ENCODE data around the gene BTBD2.
"Not testable (repeated sequence)": the region's sequence is repeated elsewhere in the genome, so short reads cannot be mapped to it uniquely, and the experiment has no call there.

BTBD2 gene

DNA sequence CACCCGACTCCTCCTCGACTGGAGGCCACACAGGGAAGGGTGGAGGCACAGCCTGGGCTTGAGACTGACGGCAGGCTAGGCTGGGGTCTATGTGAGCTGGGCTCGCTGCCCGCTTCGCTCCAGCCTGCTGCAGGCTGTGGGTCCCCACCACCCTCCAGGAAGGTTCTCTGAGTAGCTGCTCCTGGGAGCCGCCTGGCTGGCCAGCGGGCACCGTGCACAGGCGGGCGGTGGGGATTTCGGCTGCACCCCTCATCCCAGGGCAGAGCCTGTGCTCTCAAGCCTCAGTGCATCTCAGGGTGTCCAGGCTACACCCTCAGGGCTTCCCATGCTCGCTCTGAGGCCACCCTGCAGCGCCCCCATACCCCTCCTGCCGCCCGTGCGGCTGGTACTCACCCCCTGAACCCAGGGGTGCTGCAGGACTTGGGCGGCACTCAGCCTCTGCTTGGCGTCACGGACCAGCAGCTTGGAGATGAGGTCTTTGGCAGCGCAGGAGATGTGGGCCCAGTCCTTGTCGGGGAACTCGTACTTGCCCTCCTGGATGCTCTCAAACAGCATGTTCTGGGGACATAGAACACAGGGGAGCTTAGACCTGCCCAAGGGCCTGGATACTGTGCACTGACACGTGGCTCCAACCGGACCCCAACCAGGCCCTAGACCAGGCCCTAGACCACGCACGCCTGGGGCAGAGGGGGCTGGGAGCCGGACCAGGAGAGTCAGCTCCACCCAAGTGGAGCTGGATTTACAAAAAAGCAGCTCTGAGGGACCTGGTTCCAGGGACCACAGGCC lies 25.3 kb upstream of the BTBD2 start:
- Mint-ChIP-seq H3K36me3 (ENCODE audit: insufficient read depth) (peaks cover 49% of the 10 kb centered on the region), H3K27ac (ENCODE audit: low read depth) (peak overlapping the region; percentile 97), H3K4me1 (peaks cover 28% of the 10 kb centered on the region), H3K4me3 (peak overlapping the region; percentile 67), H3K27me3 (no peaks in the 10 kb centered on the region), H3K9me3 (no peaks in the 10 kb centered on the region)
- no peak for ATAC-seq (replicated peaks; ENCODE audit: extremely low read depth, poor library complexity, severe bottlenecking)
- no peak for DNase-seq (ENCODE audit: low spot score in 2 of 2)

DNA sequence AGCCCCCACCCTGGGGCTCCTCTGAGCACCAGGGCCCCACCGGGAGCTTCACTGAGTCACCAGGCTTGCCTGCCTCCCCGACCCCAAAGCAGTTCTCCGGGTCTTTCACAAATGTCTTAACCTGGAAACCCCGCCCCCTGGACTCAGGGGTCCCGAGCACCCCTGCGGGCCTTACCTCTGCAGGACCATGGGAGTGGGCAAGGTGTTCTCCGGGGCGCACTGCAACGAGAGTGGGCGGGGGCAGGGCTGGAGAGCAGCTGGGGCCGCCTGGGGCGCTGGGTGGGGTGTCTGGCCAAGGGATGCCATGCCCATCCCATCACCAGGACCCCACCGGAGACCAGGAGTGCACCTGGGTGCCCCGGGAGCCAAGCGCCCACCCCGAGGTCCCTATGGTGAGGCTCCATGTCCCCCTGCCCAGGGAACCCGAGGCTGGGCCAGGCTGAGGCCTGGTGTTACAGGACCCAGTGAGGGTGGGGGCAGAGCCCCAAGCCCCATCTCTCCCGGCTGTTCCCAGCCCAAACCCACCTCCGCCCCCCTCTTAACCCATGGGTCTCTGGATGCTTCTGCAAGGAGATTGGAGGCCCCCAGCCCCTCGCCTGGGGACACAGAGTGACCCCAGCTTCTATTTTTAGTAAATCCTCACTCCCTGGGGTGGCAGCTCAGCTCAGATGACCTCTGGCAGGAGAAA lies 24.6 kb upstream of the BTBD2 start:
- DNase-seq (ENCODE audit: low spot score in 2 of 2) (no peak), ATAC-seq (replicated peaks; ENCODE audit: extremely low read depth, poor library complexity, severe bottlenecking) (no peak)
- Mint-ChIP-seq H3K27me3 (no peaks in the 10 kb centered on the region), H3K9me3 (no peaks in the 10 kb centered on the region), H3K36me3 (ENCODE audit: insufficient read depth) (peaks cover 45% of the 10 kb centered on the region), H3K4me1 (peaks cover 31% of the 10 kb centered on the region), H3K4me3 (no peak overlapping the region), H3K27ac (ENCODE audit: low read depth) (no peak overlapping the region)

DNA sequence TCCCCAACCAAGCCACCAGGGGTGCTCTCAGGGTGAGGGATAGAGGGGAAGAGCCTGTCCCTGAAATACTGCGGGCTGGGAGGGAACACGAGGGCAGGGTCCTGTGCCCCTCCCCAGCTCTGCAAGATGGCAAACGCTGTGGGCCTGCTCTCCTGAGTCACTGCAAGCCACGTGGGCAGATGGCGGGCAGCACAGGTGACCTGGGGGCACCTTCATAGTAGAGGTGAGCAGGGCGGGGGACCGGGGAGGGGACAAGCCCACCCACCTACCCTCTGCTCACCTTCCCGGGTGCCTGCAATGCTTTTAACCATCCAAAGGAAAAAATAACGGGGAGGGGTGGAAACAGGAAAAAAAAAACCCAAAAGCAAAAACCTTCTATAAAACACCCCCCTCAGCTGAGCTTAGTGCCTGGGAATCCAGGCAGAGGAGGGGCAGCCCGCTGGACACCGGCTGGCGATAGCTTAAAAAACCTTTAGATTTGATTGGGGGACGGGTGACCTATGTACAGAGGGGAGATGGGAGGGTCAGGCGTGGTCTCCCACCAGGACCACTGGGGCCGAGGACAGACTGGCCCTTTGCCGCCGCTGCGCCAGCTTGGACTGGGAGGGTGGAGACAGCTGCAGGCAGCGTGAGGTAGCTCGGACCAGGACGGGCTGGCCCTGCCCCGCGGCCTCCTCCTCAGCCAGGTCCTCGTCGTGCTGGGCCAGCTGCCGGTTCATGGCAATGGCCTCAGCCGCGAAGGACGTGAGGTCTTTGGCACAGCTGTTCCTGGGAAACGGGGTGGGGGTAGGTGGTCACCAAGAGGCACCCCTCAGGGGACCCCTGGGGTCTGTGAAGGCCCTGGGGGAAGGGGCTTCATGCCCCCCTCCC lies 23.8 kb upstream of the BTBD2 start:
- no peaks in the 10 kb centered on the region for H3K9me3 Mint-ChIP-seq
- no peaks in the 10 kb centered on the region for H3K27me3 Mint-ChIP-seq
- DNase-seq (ENCODE audit: low spot score in 2 of 2) (no peak), ATAC-seq (replicated peaks; ENCODE audit: extremely low read depth, poor library complexity, severe bottlenecking) (no peak)
- peak overlapping the region; percentile 32 for H3K4me3 Mint-ChIP-seq
- peaks cover 42% of the 10 kb centered on the region for H3K36me3 Mint-ChIP-seq (ENCODE audit: insufficient read depth)
- peaks cover 31% of the 10 kb centered on the region for H3K4me1 Mint-ChIP-seq
- H3K27ac Mint-ChIP-seq (ENCODE audit: low read depth): peak overlapping the region; percentile 90

DNA sequence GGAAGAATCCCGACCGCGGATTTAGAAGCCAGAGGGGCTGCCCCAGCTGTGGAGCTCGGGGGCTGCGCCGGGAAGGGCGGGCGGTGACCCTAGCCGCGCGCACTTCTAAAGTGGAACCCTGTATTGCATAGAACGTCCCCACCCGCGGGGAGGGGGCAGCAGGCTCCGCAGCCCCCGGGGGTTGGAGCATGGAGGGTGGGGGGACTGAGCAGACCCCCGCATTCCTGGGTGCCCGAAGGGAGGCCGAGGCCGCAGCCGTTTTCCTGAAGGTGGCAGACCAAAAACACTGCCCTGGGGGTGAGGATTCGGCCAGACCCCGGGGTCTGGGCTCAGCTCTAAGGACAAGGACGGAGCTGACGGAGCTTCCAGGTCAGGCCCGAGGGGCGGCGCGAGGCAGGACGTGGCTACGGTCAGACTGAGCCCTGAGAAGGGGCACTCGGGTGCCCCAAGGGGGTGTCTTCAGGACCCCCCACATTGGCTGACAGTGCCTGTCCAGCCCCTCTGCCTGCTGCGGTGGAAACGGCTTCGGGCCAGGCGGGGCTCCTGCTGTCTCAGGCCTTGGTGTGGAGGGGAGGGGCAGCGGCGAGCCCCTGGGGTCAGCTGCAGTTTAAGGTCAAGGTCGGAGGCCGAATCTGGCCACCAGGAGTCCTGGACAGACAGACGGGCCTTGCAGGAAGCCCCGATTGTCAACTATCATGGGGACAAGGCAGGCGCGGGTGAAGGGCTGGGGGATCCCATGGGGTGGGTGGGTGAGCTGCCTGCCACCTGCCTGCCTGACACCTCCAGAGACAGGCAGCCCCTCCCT lies 23.0 kb upstream of the BTBD2 start:
- H3K27ac Mint-ChIP-seq (ENCODE audit: low read depth): peak overlapping the region; percentile 90
- no peaks in the 10 kb centered on the region for H3K27me3 Mint-ChIP-seq
- H3K4me3 Mint-ChIP-seq: peak overlapping the region; percentile 32
- no peaks in the 10 kb centered on the region for H3K9me3 Mint-ChIP-seq
- H3K36me3 Mint-ChIP-seq (ENCODE audit: insufficient read depth): peaks cover 34% of the 10 kb centered on the region
- ATAC-seq (replicated peaks; ENCODE audit: extremely low read depth, poor library complexity, severe bottlenecking) (no peak), DNase-seq (ENCODE audit: low spot score in 2 of 2) (no peak)
- H3K4me1 Mint-ChIP-seq: peaks cover 25% of the 10 kb centered on the region

DNA sequence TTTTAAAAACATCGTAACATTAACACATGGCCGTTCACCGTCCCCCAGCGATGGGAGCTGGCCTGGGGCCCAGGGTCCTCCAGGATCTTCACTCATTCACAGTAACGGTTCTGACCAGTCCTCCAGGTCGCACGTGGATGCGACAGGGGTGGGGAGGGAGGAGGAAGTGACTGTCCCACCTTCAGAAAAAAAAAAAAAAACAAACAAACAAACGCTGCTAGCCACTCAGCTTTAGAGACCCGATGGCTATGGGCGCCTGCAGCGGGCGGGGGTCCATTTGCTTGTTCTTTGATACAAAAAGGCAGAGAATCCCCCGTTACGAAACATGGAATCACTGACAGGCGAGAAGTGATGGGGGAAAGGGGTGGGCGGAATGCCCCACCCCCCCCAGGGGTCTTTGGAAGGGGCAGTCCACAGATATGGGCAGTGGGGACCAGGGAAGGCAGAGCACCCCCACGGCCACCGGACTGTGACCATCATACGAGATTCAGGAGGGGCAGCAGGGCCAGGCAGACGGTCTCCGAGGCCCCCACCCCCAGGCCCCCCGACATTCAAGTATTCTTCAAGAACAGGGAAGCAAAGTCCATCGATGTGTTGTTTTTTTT lies 22.2 kb upstream of the BTBD2 start:
- Mint-ChIP-seq H3K27me3 (no peaks in the 10 kb centered on the region), H3K36me3 (ENCODE audit: insufficient read depth) (peaks cover 28% of the 10 kb centered on the region), H3K4me3 (peak overlapping the region; percentile 18), H3K9me3 (no peaks in the 10 kb centered on the region), H3K27ac (ENCODE audit: low read depth) (no peak overlapping the region), H3K4me1 (peaks cover 26% of the 10 kb centered on the region)
- ATAC-seq (replicated peaks; ENCODE audit: extremely low read depth, poor library complexity, severe bottlenecking) (no peak), DNase-seq (ENCODE audit: low spot score in 2 of 2) (no peak)

DNA sequence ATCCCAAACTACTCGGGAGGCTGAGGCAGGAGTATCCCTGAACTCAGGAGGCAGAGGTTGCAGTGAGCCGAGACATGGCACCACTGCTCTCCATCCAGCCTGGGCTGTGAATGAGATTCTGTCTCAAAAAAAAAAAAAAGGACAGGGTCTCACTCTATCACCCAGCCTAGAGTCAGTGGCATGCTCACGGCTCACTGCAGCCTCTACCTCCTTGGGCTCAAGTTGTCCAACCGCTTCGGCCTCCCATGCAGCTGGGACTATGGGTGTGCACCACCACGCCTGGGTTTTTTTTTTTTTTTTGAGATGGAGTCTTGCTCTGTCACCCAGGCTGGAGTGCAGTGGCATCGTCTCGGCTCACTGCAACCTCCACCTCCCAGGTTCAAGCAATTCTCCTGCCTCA lies 20.9 kb upstream of the BTBD2 start:
- no peak for DNase-seq (ENCODE audit: low spot score in 2 of 2)
- H3K4me3 Mint-ChIP-seq: no peak overlapping the region
- H3K36me3 Mint-ChIP-seq (ENCODE audit: insufficient read depth): peaks cover 19% of the 10 kb centered on the region
- no peaks in the 10 kb centered on the region for H3K27me3 Mint-ChIP-seq
- ATAC-seq (replicated peaks; ENCODE audit: extremely low read depth, poor library complexity, severe bottlenecking): no peak
- no peaks in the 10 kb centered on the region for H3K9me3 Mint-ChIP-seq
- peaks cover 34% of the 10 kb centered on the region for H3K4me1 Mint-ChIP-seq
- H3K27ac Mint-ChIP-seq (ENCODE audit: low read depth): no peak overlapping the region

DNA sequence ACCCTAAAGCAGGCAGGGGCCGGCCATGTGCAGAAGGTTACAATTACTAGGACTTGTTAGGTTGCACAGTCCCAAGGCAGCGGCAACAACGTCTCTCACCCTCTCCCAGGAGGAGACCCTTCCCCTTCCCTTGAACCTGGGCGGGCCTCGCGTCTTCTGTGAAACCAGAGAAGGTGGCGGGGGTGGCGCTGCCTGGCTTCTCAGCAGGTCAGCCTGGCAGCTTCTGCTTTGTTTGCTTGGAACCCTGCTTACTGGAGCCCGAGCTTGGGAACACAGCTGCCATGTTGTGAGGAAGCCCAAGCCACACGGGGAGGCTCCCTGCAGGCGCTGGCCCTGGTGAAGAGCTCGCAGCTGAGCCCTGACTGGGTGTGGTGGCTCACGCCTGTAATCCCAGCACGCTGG lies 20.1 kb upstream of the BTBD2 start:
- Mint-ChIP-seq H3K4me1 (peaks cover 31% of the 10 kb centered on the region), H3K27me3 (no peaks in the 10 kb centered on the region), H3K9me3 (no peaks in the 10 kb centered on the region), H3K4me3 (peak overlapping the region; percentile 44), H3K36me3 (ENCODE audit: insufficient read depth) (peaks cover 11% of the 10 kb centered on the region), H3K27ac (ENCODE audit: low read depth) (peak overlapping the region; percentile 62)
- no peak for DNase-seq (ENCODE audit: low spot score in 2 of 2)
- ATAC-seq (replicated peaks; ENCODE audit: extremely low read depth, poor library complexity, severe bottlenecking): no peak

DNA sequence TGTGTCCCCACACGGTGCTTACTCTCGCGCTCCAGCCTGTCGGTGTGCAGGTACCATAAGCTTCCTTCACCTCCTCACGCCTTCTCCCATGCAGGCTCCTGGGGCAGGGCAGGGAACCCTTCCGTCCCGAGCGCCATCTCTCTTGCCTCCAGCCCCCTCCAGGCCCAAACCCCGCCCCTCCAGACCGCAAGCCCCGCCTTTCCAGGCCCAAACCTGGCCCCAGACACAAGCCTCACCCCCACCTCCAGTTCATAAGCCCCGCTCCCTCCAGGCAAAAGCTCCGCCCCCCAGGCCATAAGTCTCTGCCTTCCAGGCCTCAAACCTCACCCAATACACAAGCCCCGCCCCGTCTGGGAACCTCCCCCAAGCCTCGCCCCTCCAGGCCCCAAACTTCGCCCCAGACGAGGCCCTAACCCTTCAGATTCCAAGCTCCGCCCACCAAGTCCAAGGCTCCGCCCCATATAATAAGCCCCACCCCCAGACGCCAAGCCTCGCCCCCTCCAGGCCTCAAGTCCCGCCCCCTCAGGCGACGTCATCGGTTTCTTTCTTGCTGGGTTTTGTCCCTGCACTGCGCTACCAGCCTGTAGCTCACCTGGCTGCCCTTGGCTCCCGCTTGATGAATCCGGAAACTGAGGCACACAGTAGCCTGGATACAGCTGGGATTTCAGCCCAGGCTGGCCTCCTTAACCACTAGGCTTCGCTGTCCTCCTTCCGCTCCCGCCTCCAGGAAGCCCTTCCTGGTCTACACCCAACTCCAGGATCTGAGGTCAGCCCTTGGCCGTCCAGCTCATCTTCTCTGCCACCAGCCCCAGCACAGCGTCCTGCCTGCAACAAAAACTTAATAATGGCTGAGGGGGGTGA lies 19.4 kb upstream of the BTBD2 start:
- peaks cover 12% of the 10 kb centered on the region for H3K36me3 Mint-ChIP-seq (ENCODE audit: insufficient read depth)
- H3K27ac Mint-ChIP-seq (ENCODE audit: low read depth): peak overlapping the region; percentile 62
- H3K4me3 Mint-ChIP-seq: peak overlapping the region; percentile 44
- H3K27me3 Mint-ChIP-seq: no peaks in the 10 kb centered on the region
- DNase-seq (ENCODE audit: low spot score in 2 of 2) (peak in 1 of 2 donors; percentile 53), ATAC-seq (replicated peaks; ENCODE audit: extremely low read depth, poor library complexity, severe bottlenecking) (peak; percentile 53)
- H3K4me1 Mint-ChIP-seq: peaks cover 31% of the 10 kb centered on the region
- H3K9me3 Mint-ChIP-seq: no peaks in the 10 kb centered on the region

DNA sequence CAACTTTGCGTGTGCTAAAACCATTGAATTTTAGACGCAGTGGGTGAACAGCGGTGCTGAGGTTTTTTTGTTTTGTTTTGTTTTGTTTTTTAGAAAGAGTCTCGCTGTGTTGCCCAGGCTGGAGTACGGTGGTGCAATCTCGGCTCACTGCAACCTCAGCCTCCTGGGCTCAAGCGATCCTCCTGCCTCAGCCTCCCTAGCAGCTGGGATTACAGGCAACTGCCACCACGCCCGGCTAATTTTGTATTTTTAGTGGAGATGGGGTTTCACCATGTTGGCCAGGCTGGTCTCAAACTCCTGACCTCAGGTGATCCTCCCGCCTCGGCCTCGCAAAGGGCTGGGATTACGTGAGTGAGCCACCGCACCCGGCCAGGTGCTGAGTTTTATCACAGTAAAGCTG lies 18.7 kb upstream of the BTBD2 start:
- not testable (repeated sequence) for H3K9me3 Mint-ChIP-seq

DNA sequence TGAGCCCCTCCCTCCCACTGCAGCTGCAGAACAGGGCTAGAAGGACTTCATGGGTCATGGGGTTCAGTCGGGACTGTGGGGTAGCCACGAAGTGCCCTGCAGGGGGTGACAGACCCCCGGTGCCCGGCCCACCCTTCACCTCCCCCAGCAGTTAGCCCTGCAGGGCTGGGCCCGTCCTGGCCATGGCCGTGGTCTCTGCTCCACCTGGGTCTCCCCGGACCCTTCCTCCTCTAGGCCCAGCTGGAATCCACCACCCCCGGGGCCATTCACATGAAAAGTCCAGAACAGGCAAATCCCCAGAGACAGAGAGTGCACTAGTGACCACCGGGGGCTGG lies 18.3 kb upstream of the BTBD2 start:
- H3K27me3 Mint-ChIP-seq: no peaks in the 10 kb centered on the region
- no peak overlapping the region for H3K27ac Mint-ChIP-seq (ENCODE audit: low read depth)
- peaks cover 11% of the 10 kb centered on the region for H3K36me3 Mint-ChIP-seq (ENCODE audit: insufficient read depth)
- peaks cover 24% of the 10 kb centered on the region for H3K4me1 Mint-ChIP-seq
- no peaks in the 10 kb centered on the region for H3K9me3 Mint-ChIP-seq
- DNase-seq (ENCODE audit: low spot score in 2 of 2) (no peak), ATAC-seq (replicated peaks; ENCODE audit: extremely low read depth, poor library complexity, severe bottlenecking) (no peak)
- no peak overlapping the region for H3K4me3 Mint-ChIP-seq

More for the DNA sequence above, 18.7 kb upstream of the BTBD2 start:
- not testable (repeated sequence) for H3K36me3 Mint-ChIP-seq (ENCODE audit: insufficient read depth); ATAC-seq (replicated peaks; ENCODE audit: extremely low read depth, poor library complexity, severe bottlenecking); H3K27me3 Mint-ChIP-seq; H3K27ac Mint-ChIP-seq (ENCODE audit: low read depth); H3K4me3 Mint-ChIP-seq; DNase-seq (ENCODE audit: low spot score in 2 of 2)
- peaks cover 28% of the 10 kb centered on the region for H3K4me1 Mint-ChIP-seq

DNA sequence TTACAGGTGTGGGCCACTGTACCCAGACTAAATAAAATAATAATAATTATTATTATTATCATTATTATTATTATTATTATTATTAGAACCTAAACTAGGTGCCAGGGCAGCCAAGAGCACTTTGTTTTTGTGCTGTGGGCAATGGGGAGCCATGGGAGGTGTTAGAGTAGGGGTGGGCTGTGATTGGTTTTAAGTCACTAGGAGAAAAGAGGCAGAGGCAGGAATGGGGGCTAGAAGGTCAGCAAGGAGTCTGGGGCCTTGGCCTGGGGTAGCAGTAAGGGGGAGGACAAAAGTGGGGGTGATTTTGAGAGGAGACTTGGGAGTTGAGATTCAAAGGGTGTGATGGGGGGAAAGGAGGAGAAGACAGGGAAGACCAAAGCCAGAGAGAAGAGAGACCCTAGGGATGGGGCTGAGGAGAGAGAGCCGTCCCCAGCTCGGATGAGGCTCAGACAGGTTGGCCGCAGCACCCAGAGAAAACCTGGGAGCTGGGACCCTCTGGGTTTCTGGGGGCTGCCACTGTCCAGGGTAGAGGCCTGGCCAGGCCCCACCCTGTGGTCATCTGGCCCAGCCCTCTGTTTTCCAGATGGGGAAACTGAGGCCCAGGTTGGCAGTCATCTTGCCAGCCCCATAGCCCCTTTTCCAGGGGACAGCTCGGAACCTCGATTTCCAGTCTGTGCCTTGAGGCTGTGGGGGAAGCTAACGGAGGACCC lies 17.8 kb upstream of the BTBD2 start:
- ATAC-seq (replicated peaks; ENCODE audit: extremely low read depth, poor library complexity, severe bottlenecking) (no peak), DNase-seq (ENCODE audit: low spot score in 2 of 2) (no peak)
- peak overlapping the region; percentile 88 for H3K27ac Mint-ChIP-seq (ENCODE audit: low read depth)
- no peaks in the 10 kb centered on the region for H3K9me3 Mint-ChIP-seq
- peaks cover 24% of the 10 kb centered on the region for H3K4me1 Mint-ChIP-seq
- no peaks in the 10 kb centered on the region for H3K27me3 Mint-ChIP-seq
- peaks cover 9% of the 10 kb centered on the region for H3K36me3 Mint-ChIP-seq (ENCODE audit: insufficient read depth)
- peak overlapping the region; percentile 68 for H3K4me3 Mint-ChIP-seq
